ENCODE measurements around the gene SNTG2. TPM values are rescaled to one million over a fixed set of nuclear protein-coding genes. Genes with fewer than 3 reads are reported as not detected.

SNTG2 gene
- total and polyA plus RNA-seq, 2 donors (not counting 3 experiments of a cell fraction or from before 2014, with no cell fraction given): not detected

DNA sequence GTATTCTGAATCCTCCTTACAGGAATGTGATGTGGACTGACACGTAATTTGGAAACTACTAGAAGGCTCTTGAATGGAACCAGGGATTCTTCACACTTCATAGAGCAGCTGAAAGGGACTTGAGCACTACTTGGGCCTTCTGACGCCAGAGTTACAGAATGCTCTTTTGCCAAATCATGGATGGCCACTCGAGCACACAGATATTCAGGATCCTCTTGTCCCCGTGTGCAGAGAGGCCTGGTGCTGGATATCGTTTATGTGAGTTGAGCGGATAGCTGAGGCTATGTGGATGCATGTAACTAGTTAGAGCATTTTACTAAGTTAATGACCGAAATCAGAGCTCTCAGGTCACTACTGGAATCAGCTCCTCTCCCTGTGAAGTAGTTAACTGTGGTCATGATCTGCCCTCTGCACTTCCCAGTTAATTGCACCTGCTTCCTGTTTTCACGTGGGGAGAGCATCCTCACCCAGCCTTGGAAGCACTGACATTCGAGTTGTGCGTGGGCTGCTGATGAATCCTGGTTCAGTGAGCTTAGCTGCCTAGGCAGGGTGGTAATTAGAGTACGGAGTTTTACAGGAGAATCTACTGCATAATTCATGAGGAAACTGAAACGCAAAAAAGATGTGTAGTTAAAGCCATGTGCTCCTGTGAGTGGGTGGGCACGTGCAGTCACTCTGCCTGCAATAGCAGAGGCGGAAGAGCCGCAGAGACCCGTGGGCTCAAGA lies 457.5 kb downstream of the SNTG2 start:
- no peaks in the 10 kb centered on the region for H3K36me3 ChIP-seq (ENCODE audit: control insufficient read depth in 2 of 2, extremely low read depth in 1 of 2, insufficient read depth in 2 of 2, low read length in 2 of 2)
- DNase-seq (ENCODE audit: low read depth, low spot score) (no peak), FAIRE-seq (no peak)
- no TSS peak for BruUV-seq (replicated peaks)
- CTCF ChIA-PET: no interaction called here
- H3K4me1 ChIP-seq (ENCODE audit: control insufficient read depth, extremely low read depth, insufficient read depth, low read length): no peaks in the 10 kb centered on the region
- H3K9me3 ChIP-seq (replicated peaks; ENCODE audit: control insufficient read depth, insufficient read depth, low read length): no peaks in the 10 kb centered on the region
- H3K4me3 ChIP-seq (replicated peaks in 1 of 3; ENCODE audit: insufficient read depth in 1 of 3, low read depth in 1 of 3, low read length in 3 of 3): no peak overlapping the region
- dilution Hi-C loops (cut with MboI; ENCODE audit: extremely low pct_ligation_motif_present, low sequenced_read_pairs): no loop called here
- intact Hi-C loops (cut with micrococcal nuclease): no loop called here
- no peak overlapping the region for H3K27ac ChIP-seq (ENCODE audit: insufficient read depth, low read depth, low read length)
- no peaks in the 10 kb centered on the region for H3K27me3 ChIP-seq (ENCODE audit: control insufficient read depth in 2 of 2, insufficient read depth in 2 of 2, low read length in 2 of 2)
- H3K79me2 ChIP-seq (ENCODE audit: control insufficient read depth, insufficient read depth, low read length): no peaks in the 10 kb centered on the region
- POLR2A ChIA-PET: no interaction called here
- H3K9ac ChIP-seq (replicated peaks; ENCODE audit: extremely low read depth, insufficient read depth, low read length): no peak overlapping the region
- TF ChIP-seq FOS (IDR thresholded peaks at IDR 0.05; ENCODE audit: borderline replicate concordance, insufficient read depth, low read length): no peak
- TF ChIP-seq, protein P1, sequence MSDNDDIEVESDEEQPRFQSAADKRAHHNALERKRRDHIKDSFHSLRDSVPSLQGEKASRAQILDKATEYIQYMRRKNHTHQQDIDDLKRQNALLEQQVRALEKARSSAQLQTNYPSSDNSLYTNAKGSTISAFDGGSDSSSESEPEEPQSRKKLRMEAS (IDR thresholded peaks at IDR 0.05; ENCODE audit: insufficient read depth, insufficient read length): no peak
- no peak for TF ChIP-seq GATA2 (IDR thresholded peaks at IDR 0.05; ENCODE audit: insufficient read depth, insufficient read length, low read depth, low read length)
- no peak for TF ChIP-seq JUN (IDR thresholded peaks at IDR 0.05; ENCODE audit: borderline replicate concordance, insufficient read depth, insufficient read length, low read depth)
- no peak for TF ChIP-seq EZH2 (IDR thresholded peaks at IDR 0.05; ENCODE audit: borderline replicate concordance, low read depth, low read length, severe bottlenecking)
- TF ChIP-seq, protein P2, sequence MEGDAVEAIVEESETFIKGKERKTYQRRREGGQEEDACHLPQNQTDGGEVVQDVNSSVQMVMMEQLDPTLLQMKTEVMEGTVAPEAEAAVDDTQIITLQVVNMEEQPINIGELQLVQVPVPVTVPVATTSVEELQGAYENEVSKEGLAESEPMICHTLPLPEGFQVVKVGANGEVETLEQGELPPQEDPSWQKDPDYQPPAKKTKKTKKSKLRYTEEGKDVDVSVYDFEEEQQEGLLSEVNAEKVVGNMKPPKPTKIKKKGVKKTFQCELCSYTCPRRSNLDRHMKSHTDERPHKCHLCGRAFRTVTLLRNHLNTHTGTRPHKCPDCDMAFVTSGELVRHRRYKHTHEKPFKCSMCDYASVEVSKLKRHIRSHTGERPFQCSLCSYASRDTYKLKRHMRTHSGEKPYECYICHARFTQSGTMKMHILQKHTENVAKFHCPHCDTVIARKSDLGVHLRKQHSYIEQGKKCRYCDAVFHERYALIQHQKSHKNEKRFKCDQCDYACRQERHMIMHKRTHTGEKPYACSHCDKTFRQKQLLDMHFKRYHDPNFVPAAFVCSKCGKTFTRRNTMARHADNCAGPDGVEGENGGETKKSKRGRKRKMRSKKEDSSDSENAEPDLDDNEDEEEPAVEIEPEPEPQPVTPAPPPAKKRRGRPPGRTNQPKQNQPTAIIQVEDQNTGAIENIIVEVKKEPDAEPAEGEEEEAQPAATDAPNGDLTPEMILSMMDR (IDR thresholded peaks at IDR 0.05; ENCODE audit: extremely low read depth in 1 of 2, insufficient read depth in 1 of 2, low read depth in 1 of 2, low read length in 2 of 2): no peak
- TF ChIP-seq MYC (IDR thresholded peaks at IDR 0.05; ENCODE audit: low read depth, low read length): no peak
- TF ChIP-seq POLR2A (IDR thresholded peaks at IDR 0.05; ENCODE audit: low read depth, low read length): no peak
- no peak for TF ChIP-seq POLR2AphosphoS5 (IDR thresholded peaks at IDR 0.05; ENCODE audit: insufficient read depth, low read depth, low read length)
- H4K20me1 ChIP-seq (replicated peaks; ENCODE audit: control insufficient read depth, extremely low read depth, insufficient read depth, low read length): no peaks in the 10 kb centered on the region
- H3K4me2 ChIP-seq (ENCODE audit: insufficient read depth, low read length): no peak overlapping the region
- no peaks in the 10 kb centered on the region for H3K9me1 ChIP-seq (replicated peaks; ENCODE audit: control insufficient read depth, extremely low read depth, insufficient read depth, low read length)
- H2AFZ ChIP-seq (ENCODE audit: low read depth, low read length): no peak overlapping the region
